Measurements from ENCODE around the gene SHQ1. TPM values are rescaled to one million over a fixed set of nuclear protein-coding genes. Genes with fewer than 3 reads are reported as not detected.
"Not testable (repeated sequence)": the region's sequence is repeated elsewhere in the genome, so short reads cannot be mapped to it uniquely, and the experiment has no call there.

SHQ1 gene
- total RNA-seq, 1 donor from 2014 or later: 17.1 TPM

DNA sequence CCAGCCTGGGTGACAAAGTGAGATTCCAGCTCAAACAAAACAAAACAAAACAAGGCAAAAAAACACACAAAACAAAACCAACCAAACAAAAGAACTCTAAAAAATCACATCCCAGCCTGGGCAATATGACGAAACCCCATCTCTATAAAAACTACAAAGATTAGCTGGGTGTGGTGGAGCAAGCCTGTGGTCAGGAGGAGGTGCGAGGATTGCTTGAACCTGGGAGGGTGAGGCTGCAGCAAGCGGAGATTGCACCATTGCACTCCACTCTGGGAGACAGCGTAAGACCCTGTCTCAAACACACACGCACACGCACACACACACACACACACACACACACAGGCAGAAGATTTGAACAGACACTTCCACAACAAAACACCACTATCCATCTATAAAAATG lies 99.6 kb downstream of the SHQ1 start:
- no peak for DNase-seq (ENCODE audit: low spot score)

DNA sequence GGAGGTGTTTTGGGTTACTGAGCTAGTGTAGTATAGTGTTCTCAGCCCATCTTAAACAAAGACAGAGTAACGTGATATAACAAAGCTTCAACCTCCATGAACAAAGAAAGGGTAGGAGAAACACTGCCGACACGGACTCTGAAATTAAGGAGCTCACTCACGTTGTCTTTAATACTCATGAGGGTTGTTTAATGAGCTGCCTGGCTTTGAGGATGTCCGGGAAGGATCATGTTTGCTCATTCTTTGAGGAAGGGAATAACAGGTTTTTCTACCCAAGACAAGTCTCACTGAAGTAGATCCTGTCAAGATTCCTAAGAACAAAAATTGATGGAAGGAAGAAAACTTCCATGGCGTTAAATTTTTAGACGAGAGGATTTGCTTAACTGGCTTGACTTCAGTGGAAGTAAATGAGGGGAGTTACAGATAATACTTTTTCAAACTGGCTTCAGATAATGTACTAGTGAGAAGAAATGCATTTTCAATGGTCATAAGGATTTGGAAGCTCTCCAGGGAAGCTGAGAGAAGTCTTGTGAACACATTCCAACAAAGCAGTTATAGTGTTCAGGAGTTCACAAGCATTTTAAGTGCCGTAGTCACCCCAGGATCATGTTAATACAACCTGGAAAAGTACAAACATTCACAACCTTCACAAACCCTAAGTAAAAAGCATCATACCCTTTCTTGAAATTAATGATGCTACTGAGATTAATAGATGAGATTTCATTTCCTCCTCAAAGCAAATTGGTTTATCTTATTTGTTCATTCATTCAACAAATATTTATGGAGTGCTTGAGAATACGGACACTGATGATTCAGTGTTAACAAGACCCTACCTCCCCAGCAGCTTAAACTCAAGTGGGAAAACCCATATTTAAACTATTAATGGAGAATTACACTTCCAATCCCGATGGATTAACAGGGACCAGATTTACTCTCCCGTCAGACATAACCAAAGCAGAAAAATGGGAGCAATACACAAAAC lies 101.5 kb downstream of the SHQ1 start:
- peak; percentile 75 for DNase-seq (ENCODE audit: low spot score)

DNA sequence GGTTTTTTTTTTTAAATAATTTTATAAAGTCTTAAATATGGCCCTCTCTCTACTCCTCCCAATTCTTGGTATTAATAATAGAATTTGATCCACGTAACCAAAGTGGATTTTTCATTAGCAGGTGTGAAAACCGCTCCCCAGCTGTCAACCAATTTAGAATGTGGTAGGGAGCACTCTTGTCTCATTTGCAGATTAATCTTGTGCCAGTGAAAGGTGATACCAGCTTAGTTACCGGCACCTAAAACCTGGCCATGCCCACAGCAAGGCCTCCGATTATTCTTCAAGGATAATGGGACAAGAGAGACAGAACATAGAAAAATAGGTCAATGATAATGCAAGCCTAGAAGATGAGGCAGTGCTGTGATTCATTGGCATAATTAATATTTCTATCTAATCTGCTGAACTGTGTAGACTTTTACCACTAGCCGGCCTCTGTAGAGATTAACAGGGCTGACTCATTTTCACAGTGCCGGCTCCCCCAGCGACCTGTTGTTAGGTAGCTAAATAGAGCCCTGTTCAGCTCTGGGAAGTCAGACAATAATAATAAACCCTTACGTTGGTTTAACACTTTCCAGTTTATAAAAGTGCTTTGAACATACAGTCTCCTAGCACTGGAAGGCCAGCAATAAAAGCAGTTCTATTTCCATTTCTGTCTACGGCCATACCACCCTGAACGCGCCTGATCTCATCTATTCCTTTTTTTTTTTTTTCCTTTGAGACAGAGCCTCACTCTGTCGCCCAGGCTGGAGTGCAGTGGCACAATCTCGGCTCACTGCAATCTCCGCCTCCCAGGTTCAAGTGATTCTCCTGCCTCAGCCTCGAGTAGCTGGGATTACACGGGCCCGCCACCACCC lies 102.9 kb downstream of the SHQ1 start:
- no peak for DNase-seq (ENCODE audit: low spot score)

DNA sequence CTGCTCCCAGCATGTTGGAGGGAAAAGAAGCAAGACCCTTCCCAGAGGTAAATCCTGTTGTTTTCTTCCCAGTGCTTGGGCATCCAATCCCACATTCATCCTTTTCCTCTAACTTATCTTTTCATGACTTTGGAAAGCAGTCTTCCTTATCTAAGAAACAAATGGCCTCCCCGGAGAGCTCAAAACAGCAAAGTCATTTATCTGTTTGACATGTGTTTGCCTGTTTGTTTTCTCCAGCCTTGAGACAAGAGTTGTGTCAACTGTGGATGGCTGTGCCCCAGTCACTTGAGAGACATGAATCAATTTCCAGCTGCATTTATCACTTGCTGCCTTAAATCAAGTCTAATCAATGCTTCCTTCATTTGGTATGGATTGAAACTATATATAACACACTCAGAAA lies 103.9 kb downstream of the SHQ1 start:
- no peak for DNase-seq (ENCODE audit: low spot score)

DNA sequence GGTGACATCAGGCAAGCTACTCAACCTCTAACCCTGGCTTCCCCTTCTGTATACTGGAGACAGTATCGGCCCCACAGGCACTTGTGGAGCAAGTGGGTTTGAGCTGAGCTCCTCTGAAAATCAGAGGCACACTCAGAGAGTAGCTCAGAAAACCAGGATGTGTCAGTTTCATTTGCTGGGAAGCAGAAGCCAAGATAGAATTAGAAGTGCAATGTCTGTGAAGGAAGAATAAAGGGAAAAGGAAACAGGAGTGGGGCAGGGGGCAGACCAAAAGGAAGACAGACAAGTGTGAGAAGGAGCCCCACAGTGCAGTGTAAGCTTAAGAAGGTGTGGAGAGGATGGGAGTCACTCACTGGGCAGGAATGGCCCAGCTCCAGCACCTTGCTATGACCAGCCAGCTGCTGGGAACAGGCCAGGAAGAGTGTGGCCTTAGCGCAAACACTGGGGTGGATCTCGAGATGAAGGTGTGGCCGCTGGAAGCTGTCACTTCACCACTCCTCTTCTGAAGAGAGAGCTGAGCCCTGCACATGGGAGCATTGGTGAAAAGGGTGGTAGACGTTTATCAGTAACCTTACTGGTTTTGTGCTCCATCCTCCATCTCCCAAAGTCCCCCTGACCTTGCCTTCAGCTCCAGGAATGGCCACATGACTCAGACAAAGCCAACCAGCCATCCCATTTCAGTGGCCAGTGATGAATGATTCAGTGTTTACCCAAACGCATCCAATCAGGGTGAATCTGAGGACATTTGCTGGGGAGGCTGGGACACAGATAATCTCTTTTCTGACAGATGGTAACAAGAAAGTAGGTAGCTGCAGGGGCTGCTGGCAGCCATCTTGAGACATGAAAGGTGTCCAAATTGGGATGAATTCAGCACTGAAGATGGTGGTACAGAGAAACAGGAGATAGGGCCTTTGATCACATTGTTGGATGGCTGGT lies 108.4 kb downstream of the SHQ1 start:
- DNase-seq (ENCODE audit: low spot score): no peak

DNA sequence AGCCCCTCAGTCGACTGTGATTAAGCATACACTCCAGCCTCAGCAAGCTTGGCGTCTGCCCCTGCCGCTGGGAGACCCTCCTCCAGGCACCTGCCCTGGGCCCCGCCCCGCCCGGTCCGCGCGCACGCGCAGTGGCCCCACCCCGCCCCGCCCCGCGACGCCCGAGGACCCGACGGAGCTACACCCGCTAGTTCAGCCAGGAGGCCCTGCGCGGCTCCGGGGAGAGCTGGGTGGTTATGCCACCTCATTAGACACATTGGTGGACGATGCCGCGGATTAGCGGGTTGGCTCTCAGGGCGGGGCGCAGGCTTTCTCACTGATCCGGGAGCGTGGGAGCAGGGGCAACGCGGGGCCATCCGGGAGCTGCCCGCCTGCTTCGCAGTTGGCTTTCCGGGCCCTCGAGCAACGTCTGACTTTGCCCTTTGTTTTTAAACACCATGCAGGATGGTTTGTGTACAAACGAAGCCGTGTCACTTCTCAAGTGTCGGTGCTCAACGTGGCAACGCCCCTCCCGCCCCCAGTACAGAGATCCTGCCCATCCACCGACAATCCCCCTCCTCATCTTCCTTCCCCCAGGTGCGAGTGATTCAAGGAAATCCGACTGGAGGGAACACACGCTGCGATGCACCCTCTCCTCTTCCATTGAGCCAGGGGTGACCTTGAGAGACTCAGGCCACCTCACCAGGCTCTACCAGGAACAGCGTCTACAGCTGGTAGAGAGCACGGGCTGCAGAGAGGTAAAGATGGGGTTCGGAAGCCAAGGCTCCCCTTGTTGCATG lies 109.3 kb downstream of the SHQ1 start:
- DNase-seq (ENCODE audit: low spot score): peak; percentile 24

DNA sequence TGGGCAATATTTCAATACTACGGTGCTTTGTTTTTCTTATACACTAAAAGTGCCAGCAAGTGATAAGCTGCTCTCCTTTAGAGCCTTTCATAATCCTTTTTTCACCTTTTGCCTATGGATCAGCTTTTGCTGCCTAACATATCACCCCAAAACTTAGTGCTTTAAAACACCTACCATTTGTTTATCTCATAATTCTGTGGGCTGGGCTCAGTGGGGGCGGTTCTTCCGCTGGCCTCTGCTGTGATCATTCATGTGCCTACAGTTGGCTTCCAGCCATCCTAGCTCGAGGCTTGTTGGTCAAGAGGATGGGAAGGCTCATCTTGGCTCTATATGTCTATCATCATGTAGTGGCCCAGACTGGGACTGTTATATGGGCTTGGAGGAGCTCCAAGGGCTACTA lies 113.2 kb downstream of the SHQ1 start:
- DNase-seq (ENCODE audit: low spot score): not testable (repeated sequence)

DNA sequence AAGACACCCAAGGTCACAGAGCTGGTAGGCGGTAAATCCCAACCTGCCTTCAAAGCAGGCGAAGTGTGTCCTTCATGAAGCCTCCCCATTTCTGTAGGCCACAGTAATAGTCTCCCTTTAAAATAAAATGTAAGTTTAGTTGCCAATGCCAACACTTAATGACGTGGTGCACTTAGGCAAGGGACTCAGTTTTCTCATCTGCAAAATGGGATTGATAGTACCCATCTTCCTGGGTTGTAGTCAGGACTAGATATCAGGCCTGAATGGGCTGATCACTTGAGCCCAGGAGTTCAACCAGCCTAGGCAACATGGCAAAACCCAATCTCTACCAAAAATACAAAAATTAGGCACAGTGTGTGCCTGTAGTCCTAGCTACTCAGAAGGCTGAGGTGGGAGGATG lies 114.6 kb downstream of the SHQ1 start:
- no peak for DNase-seq (ENCODE audit: low spot score)

DNA sequence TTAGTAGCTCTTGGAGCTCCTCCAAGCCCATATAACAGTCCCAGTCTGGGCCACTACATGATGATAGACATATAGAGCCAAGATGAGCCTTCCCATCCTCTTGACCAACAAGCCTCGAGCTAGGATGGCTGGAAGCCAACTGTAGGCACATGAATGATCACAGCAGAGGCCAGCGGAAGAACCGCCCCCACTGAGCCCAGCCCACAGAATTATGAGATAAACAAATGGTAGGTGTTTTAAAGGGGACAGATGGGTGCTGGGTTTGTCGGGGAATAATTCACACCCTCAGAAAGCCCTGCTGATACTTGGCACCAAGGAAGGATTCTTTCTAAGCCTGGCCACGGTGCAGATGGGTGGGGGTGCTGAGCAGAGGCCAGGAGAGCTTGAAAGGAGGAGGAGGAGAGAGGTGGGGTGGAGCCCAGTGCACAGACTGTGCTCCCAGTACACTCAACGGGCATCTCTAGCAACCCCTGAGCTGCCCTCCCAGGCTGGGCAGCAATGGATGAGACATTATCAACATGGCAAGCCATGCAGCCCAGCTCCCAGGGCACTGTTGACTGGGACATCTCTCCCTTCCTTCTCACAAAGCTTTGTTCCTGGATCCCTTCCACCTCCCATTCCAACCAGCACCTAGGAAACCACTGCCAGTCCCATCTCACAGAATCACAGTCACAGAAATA lies 115.4 kb downstream of the SHQ1 start:
- not testable (repeated sequence) for DNase-seq (ENCODE audit: low spot score)

DNA sequence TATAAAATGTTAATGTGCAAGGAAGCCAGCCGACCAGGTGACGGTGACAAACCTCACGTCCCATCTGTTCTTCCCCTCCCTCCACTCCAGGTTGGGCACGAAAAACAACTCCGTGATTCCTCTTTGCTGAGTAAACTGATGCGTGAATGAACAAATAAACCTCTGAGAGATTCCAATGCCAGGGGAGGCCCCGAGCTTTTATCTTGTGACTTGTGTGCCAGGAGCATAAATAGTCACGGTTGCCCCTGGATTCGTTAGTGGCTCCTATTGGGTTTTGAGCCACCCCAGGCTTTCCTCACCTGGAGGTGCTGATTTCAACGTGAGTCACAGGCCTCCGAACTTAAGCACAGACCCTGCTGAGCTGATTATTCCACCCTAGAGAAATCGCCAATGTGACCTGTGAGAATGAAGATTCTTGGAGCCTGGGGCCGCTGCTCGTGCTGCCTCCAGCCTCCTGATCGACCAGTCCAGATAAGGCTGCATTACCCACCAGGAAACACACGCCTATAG lies 119.2 kb downstream of the SHQ1 start:
- DNase-seq (ENCODE audit: low spot score): no peak

DNA sequence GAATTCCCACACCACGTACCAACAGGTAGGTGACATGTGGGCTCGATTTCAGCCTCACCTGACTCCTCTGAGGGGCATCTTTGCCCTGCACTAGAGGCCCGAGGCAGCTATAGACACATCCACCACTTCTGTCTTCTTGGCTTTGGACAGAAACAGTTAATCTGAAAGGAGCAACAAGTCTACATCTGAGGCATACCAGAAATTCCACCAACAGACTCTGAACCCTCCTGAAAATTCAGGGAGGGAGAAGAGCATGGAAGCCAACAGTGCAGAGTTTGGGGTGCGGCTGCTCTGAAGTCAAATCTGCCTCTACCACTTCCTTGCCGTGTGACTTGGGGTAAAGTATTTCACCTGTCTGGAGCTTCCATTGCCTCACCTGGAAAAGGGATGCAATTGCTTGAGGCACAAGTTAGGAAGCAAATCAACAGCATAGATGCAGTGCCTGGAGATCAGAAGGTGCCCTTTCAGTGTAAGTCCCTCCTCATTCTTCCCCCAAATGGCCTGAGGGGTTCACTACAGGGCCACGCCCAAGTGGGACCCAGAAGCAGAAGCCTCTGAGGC lies 119.8 kb downstream of the SHQ1 start:
- DNase-seq (ENCODE audit: low spot score): no peak

DNA sequence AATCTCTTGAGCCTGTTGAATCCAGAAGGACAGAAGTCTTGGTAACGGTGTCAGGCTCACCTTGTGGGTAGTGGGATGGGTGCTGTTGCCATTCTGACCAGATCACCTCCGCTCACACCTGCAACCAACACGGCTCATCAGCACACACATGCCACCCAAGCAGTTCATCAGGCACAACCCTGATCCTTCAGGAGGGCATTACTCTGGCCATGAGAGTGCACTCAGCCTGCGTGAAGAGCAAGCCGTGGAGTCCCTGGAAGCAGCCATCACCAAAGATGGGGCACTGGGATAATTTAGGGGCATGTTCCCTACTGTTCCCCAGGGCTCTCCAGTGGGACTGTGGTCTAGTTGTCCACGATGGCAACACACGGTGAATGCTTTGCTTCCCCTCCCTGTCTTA lies 120.5 kb downstream of the SHQ1 start:
- DNase-seq (ENCODE audit: low spot score): no peak

DNA sequence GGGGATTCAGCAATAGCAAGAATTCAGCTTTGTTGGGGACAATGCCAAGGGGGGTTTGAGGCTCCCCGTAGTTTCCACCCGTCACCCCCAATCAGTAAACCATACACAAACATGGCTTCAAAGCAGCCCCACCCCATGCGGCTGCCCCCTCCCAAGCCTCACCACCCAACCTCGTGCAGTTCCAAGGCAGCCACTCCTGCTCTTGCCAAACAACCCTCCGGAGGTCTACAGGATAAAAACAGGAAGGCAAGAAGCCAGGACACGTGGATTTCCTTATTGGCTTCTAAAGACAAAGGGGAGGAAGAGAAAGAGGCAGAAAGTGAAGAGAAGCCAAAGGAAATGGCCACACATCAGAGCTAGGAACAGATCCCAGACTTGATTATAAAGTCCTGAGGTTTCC lies 121.1 kb downstream of the SHQ1 start:
- DNase-seq (ENCODE audit: low spot score): no peak

DNA sequence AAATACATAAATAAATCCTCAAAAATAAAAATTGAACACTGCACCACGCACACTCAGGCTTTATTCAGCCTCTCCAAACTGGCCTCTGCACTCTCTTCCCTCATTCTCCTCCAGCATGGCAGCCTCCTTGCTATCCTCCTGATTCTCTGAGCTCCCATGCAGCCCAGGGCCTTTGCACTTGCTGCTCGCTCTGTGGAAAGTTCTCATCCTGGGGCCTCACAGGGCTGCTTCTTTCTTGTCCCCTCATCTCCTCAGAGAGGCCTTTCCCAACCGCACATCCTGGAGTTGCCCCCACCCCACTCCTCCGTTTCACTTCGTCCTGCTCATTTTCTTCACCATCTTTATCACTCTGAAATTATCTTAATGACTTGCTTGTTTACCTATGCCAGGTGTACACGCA lies 123.0 kb downstream of the SHQ1 start:
- no peak for DNase-seq (ENCODE audit: low spot score)

DNA sequence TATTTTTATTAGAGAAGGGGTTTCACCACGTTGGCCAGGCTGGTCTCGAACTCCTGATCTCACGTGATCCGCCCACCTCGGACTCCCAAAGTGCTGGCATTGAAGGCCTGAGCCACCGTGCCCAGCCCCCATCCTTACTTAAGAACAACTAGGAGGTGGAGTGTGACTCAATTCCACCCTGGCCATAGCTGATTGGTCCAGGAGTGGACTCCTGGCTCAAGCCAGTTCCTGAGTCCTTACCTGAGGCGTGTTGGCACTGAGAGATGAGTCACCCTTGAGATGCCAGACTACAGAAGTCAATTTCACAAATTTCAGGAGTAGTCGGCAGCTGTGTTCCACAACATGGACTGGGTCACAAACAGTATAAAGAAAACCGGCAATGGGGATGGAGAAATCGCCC lies 124.2 kb downstream of the SHQ1 start:
- no peak for DNase-seq (ENCODE audit: low spot score)

DNA sequence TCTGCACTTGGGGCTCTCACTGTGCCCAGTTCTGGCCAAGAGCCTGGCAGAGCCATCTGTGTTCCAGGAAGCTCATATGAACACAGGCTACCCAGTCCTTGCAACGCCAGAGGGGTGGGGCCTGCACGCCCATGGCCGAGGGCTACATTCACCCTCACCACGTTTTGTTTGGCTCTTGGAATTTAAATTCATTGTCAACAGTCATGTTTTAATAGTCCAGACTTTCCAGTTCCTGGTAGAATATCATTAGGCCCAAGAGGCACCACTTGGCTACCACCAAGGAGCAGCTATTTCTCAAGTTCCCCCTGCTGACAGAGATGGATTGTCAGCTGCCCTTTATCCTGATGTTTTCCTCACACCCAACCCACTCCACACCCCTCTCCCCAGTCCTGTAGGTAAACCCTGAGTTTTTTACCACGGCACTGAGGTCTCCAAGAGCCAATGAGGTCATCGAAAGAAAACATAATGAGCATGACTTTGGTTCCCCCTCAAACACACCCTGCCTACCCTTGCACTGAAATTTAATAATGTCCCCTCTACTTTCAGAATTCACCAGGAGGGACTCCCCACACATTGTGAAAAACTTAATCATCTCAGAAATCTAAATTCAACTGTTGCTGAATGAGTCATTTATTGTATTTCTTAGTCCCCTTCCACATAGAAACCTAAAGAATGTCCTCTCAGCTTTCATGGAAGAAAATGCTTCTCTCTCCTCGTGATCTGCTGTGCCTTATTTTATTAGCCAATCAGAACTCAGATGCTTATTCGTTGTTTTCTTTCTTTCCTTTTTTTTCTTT lies 125.1 kb downstream of the SHQ1 start:
- DNase-seq (ENCODE audit: low spot score): no peak

DNA sequence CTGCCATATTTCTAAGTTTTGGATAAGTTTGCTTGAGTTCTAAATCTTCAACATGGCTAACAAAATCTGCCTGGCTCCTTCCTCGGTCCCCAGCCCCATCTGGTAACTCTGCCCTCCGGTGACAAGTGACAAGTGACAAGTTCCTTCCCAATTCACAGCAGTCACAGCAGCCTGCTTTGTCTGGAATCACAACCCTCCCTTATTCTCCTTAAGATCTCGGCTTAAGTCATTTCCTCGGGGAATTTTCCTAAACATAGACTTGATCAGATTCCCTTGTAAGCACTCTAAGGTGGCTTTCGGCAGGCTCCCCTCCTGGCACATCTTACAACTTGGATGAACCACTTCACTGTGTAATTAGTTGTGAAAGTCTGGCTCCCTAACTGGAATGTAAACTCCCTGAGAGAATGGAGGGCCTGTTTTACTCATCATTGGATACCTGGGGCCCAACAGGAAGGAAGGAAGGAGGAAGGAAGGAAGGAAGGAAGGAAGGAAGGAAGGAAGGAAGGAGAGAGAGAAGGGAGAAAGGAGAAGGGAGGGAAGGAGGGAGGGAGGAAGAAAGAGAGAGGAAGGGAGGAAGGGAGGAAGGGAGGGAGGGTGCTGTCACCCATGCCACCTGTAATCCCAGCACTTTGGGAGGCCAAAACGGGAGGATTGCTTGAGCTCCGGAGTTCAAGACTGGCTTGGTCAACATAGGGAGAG lies 126.4 kb downstream of the SHQ1 start:
- DNase-seq (ENCODE audit: low spot score): no peak

DNA sequence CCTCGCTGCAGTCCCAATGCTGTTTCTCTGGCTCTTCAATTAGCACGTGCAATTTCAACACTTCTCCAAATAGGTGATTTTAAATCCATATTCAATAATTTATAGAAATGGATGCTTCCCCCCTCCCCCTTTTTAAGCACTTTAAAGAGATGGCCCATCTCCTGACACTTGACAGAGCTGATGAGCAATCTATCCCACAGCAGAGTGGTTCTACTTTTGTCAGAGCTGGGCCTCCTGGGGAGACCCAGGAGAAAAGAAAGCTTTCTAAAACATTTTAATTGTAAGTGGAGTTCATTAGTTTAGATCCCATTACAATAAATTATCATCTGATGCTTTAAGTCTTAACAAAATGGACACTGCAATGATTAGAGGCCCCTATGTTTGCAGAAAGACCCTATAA lies 127.7 kb downstream of the SHQ1 start:
- DNase-seq (ENCODE audit: low spot score): no peak

All from umbilical cord (tissue), 2 donors.